Measurements from ENCODE around the gene CAPZA1. TPM values are rescaled to one million over a fixed set of nuclear protein-coding genes. Genes with fewer than 3 reads are reported as not detected.

Gene CAPZA1
- polyA plus RNA-seq, 1 experiment: 65.1 TPM

GRCh38 chr1:112581586-112582192, 37.9 kb upstream of the CAPZA1 start:
- ChIA-PET CTCF (interaction anchor here (2.0 kb wide), 1 partner anchor 80 kb away, joined by 7 read pairs; no protein-coding TSS in a partner anchor), POLR2A (no interaction called here)
- no peak for TF ChIP-seq CTCF (IDR thresholded peaks at IDR 0.05; ENCODE audit: insufficient read depth, low read depth, low read length)

GRCh38 chr1:112583366-112583765, 36.3 kb upstream of the CAPZA1 start:
- no peaks in the 10 kb centered on the region for H3K36me3 ChIP-seq (ENCODE audit: control insufficient read depth, insufficient read depth, low read length)
- TF ChIP-seq CTCF (IDR thresholded peaks at IDR 0.05; ENCODE audit: insufficient read depth, low read depth, low read length): no peak
- DNase-seq (ENCODE audit: low read depth): no peak
- H3K27me3 ChIP-seq (ENCODE audit: control insufficient read depth, insufficient read depth, low read length): no peaks in the 10 kb centered on the region
- no peak overlapping the region for H3K4me3 ChIP-seq (ENCODE audit: low read depth, low read length)
- ChIA-PET POLR2A (no interaction called here), CTCF (interaction anchor here (2.0 kb wide), 1 partner anchor 82 kb away, joined by 7 read pairs; no protein-coding TSS in a partner anchor)

More at GRCh38 chr1:112581586-112582192, 37.9 kb upstream of the CAPZA1 start:
- H3K27me3 ChIP-seq (ENCODE audit: control insufficient read depth, insufficient read depth, low read length): no peaks in the 10 kb centered on the region
- no peaks in the 10 kb centered on the region for H3K36me3 ChIP-seq (ENCODE audit: control insufficient read depth, insufficient read depth, low read length)
- no peak for DNase-seq (ENCODE audit: low read depth)
- no peak overlapping the region for H3K4me3 ChIP-seq (ENCODE audit: low read depth, low read length)

GRCh38 chr1:112589766-112590165, 29.9 kb upstream of the CAPZA1 start:
- no peak for DNase-seq (ENCODE audit: low read depth)
- Histone ChIP-seq H3K36me3 (ENCODE audit: control insufficient read depth, insufficient read depth, low read length) (0 out of 2 replicates have a peak, but pooled peaks cover 1% of the 10 kb centered on the region), H3K4me3 (ENCODE audit: low read depth, low read length) (no peak overlapping the region), H3K27me3 (ENCODE audit: control insufficient read depth, insufficient read depth, low read length) (no peaks in the 10 kb centered on the region)
- ChIA-PET POLR2A (no interaction called here), CTCF (interaction anchor here (1.0 to 2.5 kb wide), 3 partner anchors 81 to 199 kb away, joined by 3 to 5 read pairs (median 5); partner anchors contain the start of gene WNT2B)
- no peak for TF ChIP-seq CTCF (IDR thresholded peaks at IDR 0.05; ENCODE audit: insufficient read depth, low read depth, low read length)

- no peaks in the 10 kb centered on the region for H3K27me3 ChIP-seq (ENCODE audit: control insufficient read depth, insufficient read depth, low read length)
- ChIA-PET CTCF (interaction anchor here (1.4 kb wide), 1 partner anchor 9 kb away, joined by 3 read pairs; no protein-coding TSS in a partner anchor), POLR2A (no interaction called here)
- peaks cover 6% of the 10 kb centered on the region for H3K36me3 ChIP-seq (ENCODE audit: control insufficient read depth, insufficient read depth, low read length)
- H3K4me3 ChIP-seq (ENCODE audit: low read depth, low read length): no peak overlapping the region
- DNase-seq (ENCODE audit: low read depth): no peak
- TF ChIP-seq CTCF (IDR thresholded peaks at IDR 0.05; ENCODE audit: insufficient read depth, low read depth, low read length): no peak
Observed at GRCh38 chr1:112594208-112594876, 25.3 kb upstream of the CAPZA1 start.

GRCh38 chr1:112599477-112599876, 20.2 kb upstream of the CAPZA1 start:
- no peaks in the 10 kb centered on the region for H3K27me3 ChIP-seq (ENCODE audit: control insufficient read depth, insufficient read depth, low read length)
- ChIA-PET POLR2A (no interaction called here), CTCF (no interaction called here)
- H3K4me3 ChIP-seq (ENCODE audit: low read depth, low read length): no peak overlapping the region
- no peak for DNase-seq (ENCODE audit: low read depth)
- no peak for TF ChIP-seq CTCF (IDR thresholded peaks at IDR 0.05; ENCODE audit: insufficient read depth, low read depth, low read length)
- H3K36me3 ChIP-seq (ENCODE audit: control insufficient read depth, insufficient read depth, low read length): peaks cover 11% of the 10 kb centered on the region

Data from BJ (cell line).